OCI-LY3 (cell line): ENCODE measurements around the gene FAM120A.

ENCODE experiments used
- H2AFZ ChIP-seq: fragments of 200-600, 300-600 bp; shearing (Covaris generic); 2 replicates; pipeline ENCODE4 v1.6.0; 2014; ENCODE audit warnings: antibody characterized with exemption, low read depth, low read length
- H3K27ac ChIP-seq: fragments of 200-600, 300-600 bp; sonication (generic); 2 replicates; pipeline ENCODE4 v1.5.1; 2014; ENCODE audit warnings: mild to moderate bottlenecking, low read length, moderate library complexity, mixed read lengths
- H3K27me3 ChIP-seq: fragments of 200-600, 300-600 bp; sonication (generic); 2 replicates; pipeline ENCODE4 v1.6.1; 2014; ENCODE audit warnings: low read depth, low read length, mixed read lengths
- H3K36me3 ChIP-seq: fragments of 200-600, 300-600 bp; sonication (generic); replicated peaks from 2 replicates; pipeline ENCODE3; 2014; ENCODE audit warnings: low read depth, low read length, mixed read lengths
- H3K4me1 ChIP-seq: fragments of 300-600, 200-600 bp; sonication (generic); 2 replicates; pipeline ENCODE4 v1.6.1; 2014; ENCODE audit warnings: low read length, mixed read lengths
- H3K4me2 ChIP-seq: fragments of 200-600, 300-600 bp; sonication (generic); 2 replicates; pipeline ENCODE4 v1.6.1; 2014; ENCODE audit warnings: low read length, mixed read lengths
- H3K4me3 ChIP-seq: fragments of 300-600, 200-600 bp; sonication (generic); 2 replicates; pipeline ENCODE4 v1.5.1; 2014; ENCODE audit warnings: antibody characterized with exemption, mild to moderate bottlenecking, low read length, moderate library complexity
- H3K79me2 ChIP-seq: fragments of 300-600, 200-600 bp; shearing (Covaris generic); 2 replicates; pipeline ENCODE4 v1.6.1; 2014; ENCODE audit warnings: mild to moderate bottlenecking, low read length, mixed read lengths
- H3K9ac ChIP-seq: fragments of 300-600, 200-600 bp; shearing (Covaris generic); 2 replicates; pipeline ENCODE4 v1.6.0; 2014; ENCODE audit warnings: mild to moderate bottlenecking, low read length, moderate library complexity
- H3K9me3 ChIP-seq: fragments of 200-600, 300-600 bp; shearing (Covaris generic); 2 replicates; pipeline ENCODE4 v1.6.1; 2014; ENCODE audit warnings: low read length, mixed read lengths; ENCODE audit not compliant: insufficient read depth
- H4K20me1 ChIP-seq: fragments of 200-600, 300-600 bp; sonication (generic); 2 replicates; pipeline ENCODE4 v1.6.1; 2016; ENCODE audit warnings: low read length, mixed read lengths; ENCODE audit not compliant: insufficient read depth
- CTCF ChIP-seq: fragments of 200-600, 300-600 bp; sonication (generic); IDR thresholded peaks from 2 replicates; pipeline ENCODE4 v1.5.1; 2014; ENCODE audit warnings: antibody characterized with exemption, low read length, low read depth
- EZH2phosphoT487 ChIP-seq: fragments of 200-600 bp; shearing (Covaris generic); IDR thresholded peaks from 2 replicates; pipeline ENCODE4 v1.6.1; 2018; ENCODE audit warnings: antibody characterized with exemption, mixed run types, low read depth

Gene FAM120A

GRCh38 chr9:93525476-93525875, 74.0 kb downstream of the FAM120A start:
- H3K27ac ChIP-seq: no peak overlapping the region
- H3K79me2 ChIP-seq: peaks cover 35% of the 10 kb centered on the region
- H4K20me1 ChIP-seq: peaks cover 3% of the 10 kb centered on the region; the same call in 1 of the 2 replicates
- TF ChIP-seq CTCF: no peak
- TF ChIP-seq EZH2phosphoT487: no peak
- H3K4me1 ChIP-seq: no peaks in the 10 kb centered on the region
- no peak overlapping the region for H3K9ac ChIP-seq
- no peak overlapping the region for H2AFZ ChIP-seq
- no peaks in the 10 kb centered on the region for H3K27me3 ChIP-seq
- H3K9me3 ChIP-seq: no peaks in the 10 kb centered on the region
- H3K4me3 ChIP-seq: no peak overlapping the region
- peaks cover 34% of the 10 kb centered on the region for H3K36me3 ChIP-seq
- no peak overlapping the region for H3K4me2 ChIP-seq

GRCh38 chr9:93531374-93531773, 79.9 kb downstream of the FAM120A start:
- Histone ChIP-seq H2AFZ (no peak overlapping the region), H3K4me2 (no peak overlapping the region), H3K27ac (no peak overlapping the region), H3K27me3 (no peaks in the 10 kb centered on the region), H3K9ac (no peak overlapping the region), H3K4me3 (no peak overlapping the region), H4K20me1 (no peaks in the 10 kb centered on the region; the same call in none of the 2 replicates), H3K36me3 (peaks cover 62% of the 10 kb centered on the region), H3K4me1 (peaks cover 5% of the 10 kb centered on the region; the same call in 1 of the 2 replicates), H3K9me3 (no peaks in the 10 kb centered on the region), H3K79me2 (peaks cover 3% of the 10 kb centered on the region; the same call in 1 of the 2 replicates)
- TF ChIP-seq CTCF (no peak), EZH2phosphoT487 (no peak)

GRCh38 chr9:93532141-93532540, 80.7 kb downstream of the FAM120A start:
- Histone ChIP-seq H4K20me1 (no peaks in the 10 kb centered on the region; the same call in none of the 2 replicates), H3K36me3 (peaks cover 58% of the 10 kb centered on the region), H3K27me3 (no peaks in the 10 kb centered on the region), H3K79me2 (peaks cover 3% of the 10 kb centered on the region; the same call in 1 of the 2 replicates), H3K4me3 (no peak overlapping the region), H3K27ac (no peak overlapping the region), H3K9ac (no peak overlapping the region), H3K4me1 (peaks cover 6% of the 10 kb centered on the region; the same call in 1 of the 2 replicates), H3K9me3 (no peaks in the 10 kb centered on the region), H2AFZ (no peak overlapping the region), H3K4me2 (no peak overlapping the region)
- TF ChIP-seq CTCF (no peak), EZH2phosphoT487 (no peak)

GRCh38 chr9:93533863-93534262, 82.4 kb downstream of the FAM120A start:
- Histone ChIP-seq H3K4me2 (no peak overlapping the region), H3K36me3 (peaks cover 52% of the 10 kb centered on the region), H3K9me3 (no peaks in the 10 kb centered on the region), H3K27me3 (no peaks in the 10 kb centered on the region), H3K4me3 (no peak overlapping the region), H4K20me1 (no peaks in the 10 kb centered on the region; the same call in none of the 2 replicates), H3K4me1 (peaks cover 6% of the 10 kb centered on the region; the same call in 1 of the 2 replicates), H2AFZ (no peak overlapping the region), H3K79me2 (peaks cover 7% of the 10 kb centered on the region; the same call in 1 of the 2 replicates), H3K9ac (no peak overlapping the region), H3K27ac (no peak overlapping the region)
- TF ChIP-seq EZH2phosphoT487: no peak
- no peak for TF ChIP-seq CTCF
